ENCODE measurements around the gene CST7. TPM values are rescaled to one million over a fixed set of nuclear protein-coding genes. Genes with fewer than 3 reads are reported as not detected.
A peak's percentile ranks its signal among the peaks of the same experiment; 100 is the strongest.

The CST7 gene
- total RNA-seq, result 1.0 TPM

- Histone ChIP-seq H3K9me3 (ENCODE audit: control insufficient read depth in 3 of 3, low read length in 3 of 3) (no peaks in the 10 kb centered on the region), H3K36me3 (ENCODE audit: control insufficient read depth in 3 of 3, insufficient read depth in 3 of 3, low read length in 3 of 3) (peaks cover 0 to 2% (median 1%) of the 10 kb centered on the region in 3 donors), H3K9ac (ENCODE audit: low read depth in 1 of 3, low read length in 3 of 3) (no peak within 1 kb of the TSS), H3K27me3 (ENCODE audit: control insufficient read depth in 3 of 3, insufficient read depth in 3 of 3, low read length in 3 of 3) (peaks cover 5 to 17% (median 13%) of the 10 kb centered on the region in 3 donors), H3K27ac (ENCODE audit: low read depth, low read length) (peak within 1 kb of the TSS; percentile 12), H3K4me3 (ENCODE audit: low read length in 3 of 3) (no peak within 1 kb of the TSS), H3K4me1 (ENCODE audit: control insufficient read depth in 3 of 3, insufficient read depth in 3 of 3, low read length in 3 of 3) (peaks cover 0 to 2% (median 0%) of the 10 kb centered on the region in 3 donors)
Measured at GRCh38 chr20:24948939-24949679, at the start of gene CST7. CST7 (plus strand) TSS chr20:24949269; CDS start chr20:24949506, 237 bp downstream.

- Histone ChIP-seq H3K9ac (ENCODE audit: low read depth in 1 of 3, low read length in 3 of 3) (no peak overlapping the region), H3K4me3 (ENCODE audit: low read length in 3 of 3) (no peak overlapping the region), H3K9me3 (ENCODE audit: control insufficient read depth in 3 of 3, low read length in 3 of 3) (peaks cover 0 to 6% (median 0%) of the 10 kb centered on the region in 3 donors), H3K4me1 (ENCODE audit: control insufficient read depth in 3 of 3, insufficient read depth in 3 of 3, low read length in 3 of 3) (no peaks in the 10 kb centered on the region), H3K27me3 (ENCODE audit: control insufficient read depth in 3 of 3, insufficient read depth in 3 of 3, low read length in 3 of 3) (no peaks in the 10 kb centered on the region), H3K36me3 (ENCODE audit: control insufficient read depth in 3 of 3, insufficient read depth in 3 of 3, low read length in 3 of 3) (no peaks in the 10 kb centered on the region), H3K27ac (ENCODE audit: low read depth, low read length) (no peak overlapping the region)
Measured at GRCh38 chr20:24906806-24907205, 42.3 kb upstream of the CST7 start.

GRCh38 chr20:24908642-24909041 is 40.4 kb upstream of the CST7 start:
- H3K4me1 ChIP-seq (ENCODE audit: control insufficient read depth in 3 of 3, insufficient read depth in 3 of 3, low read length in 3 of 3), result no peaks in the 10 kb centered on the region
- H3K27me3 ChIP-seq (ENCODE audit: control insufficient read depth in 3 of 3, insufficient read depth in 3 of 3, low read length in 3 of 3), result no peaks in the 10 kb centered on the region
- H3K36me3 ChIP-seq (ENCODE audit: control insufficient read depth in 3 of 3, insufficient read depth in 3 of 3, low read length in 3 of 3), result no peaks in the 10 kb centered on the region
- H3K9ac ChIP-seq (ENCODE audit: low read depth in 1 of 3, low read length in 3 of 3), result no peak overlapping the region
- H3K4me3 ChIP-seq (ENCODE audit: low read length in 3 of 3), result no peak overlapping the region
- H3K9me3 ChIP-seq (ENCODE audit: control insufficient read depth in 3 of 3, low read length in 3 of 3), result peaks cover 0 to 6% (median 0%) of the 10 kb centered on the region in 3 donors
- H3K27ac ChIP-seq (ENCODE audit: low read depth, low read length), result no peak overlapping the region

- Histone ChIP-seq H3K27me3 (ENCODE audit: control insufficient read depth in 3 of 3, insufficient read depth in 3 of 3, low read length in 3 of 3) (no peaks in the 10 kb centered on the region), H3K4me1 (ENCODE audit: control insufficient read depth in 3 of 3, insufficient read depth in 3 of 3, low read length in 3 of 3) (no peaks in the 10 kb centered on the region), H3K4me3 (ENCODE audit: low read length in 3 of 3) (no peak overlapping the region), H3K9ac (ENCODE audit: low read depth in 1 of 3, low read length in 3 of 3) (no peak overlapping the region), H3K27ac (ENCODE audit: low read depth, low read length) (no peak overlapping the region), H3K9me3 (ENCODE audit: control insufficient read depth in 3 of 3, low read length in 3 of 3) (peaks cover 0 to 6% (median 0%) of the 10 kb centered on the region in 3 donors), H3K36me3 (ENCODE audit: control insufficient read depth in 3 of 3, insufficient read depth in 3 of 3, low read length in 3 of 3) (no peaks in the 10 kb centered on the region)
Measured at GRCh38 chr20:24909086-24909780, 39.8 kb upstream of the CST7 start.

- no peak overlapping the region for H3K4me3 ChIP-seq (ENCODE audit: low read length in 3 of 3)
- no peak overlapping the region for H3K27ac ChIP-seq (ENCODE audit: low read depth, low read length)
- no peak overlapping the region for H3K9ac ChIP-seq (ENCODE audit: low read depth in 1 of 3, low read length in 3 of 3)
- H3K36me3 ChIP-seq (ENCODE audit: control insufficient read depth in 3 of 3, insufficient read depth in 3 of 3, low read length in 3 of 3), result no peaks in the 10 kb centered on the region
- H3K9me3 ChIP-seq (ENCODE audit: control insufficient read depth in 3 of 3, low read length in 3 of 3), result peaks cover 0 to 6% (median 0%) of the 10 kb centered on the region in 3 donors
- H3K4me1 ChIP-seq (ENCODE audit: control insufficient read depth in 3 of 3, insufficient read depth in 3 of 3, low read length in 3 of 3), result no peaks in the 10 kb centered on the region
- no peaks in the 10 kb centered on the region for H3K27me3 ChIP-seq (ENCODE audit: control insufficient read depth in 3 of 3, insufficient read depth in 3 of 3, low read length in 3 of 3)
Measured at GRCh38 chr20:24909861-24910260, 39.2 kb upstream of the CST7 start.

GRCh38 chr20:24910461-24910860 is 38.6 kb upstream of the CST7 start:
- H3K4me1 ChIP-seq (ENCODE audit: control insufficient read depth in 3 of 3, insufficient read depth in 3 of 3, low read length in 3 of 3), result no peaks in the 10 kb centered on the region
- peaks cover 0 to 6% (median 0%) of the 10 kb centered on the region in 3 donors for H3K9me3 ChIP-seq (ENCODE audit: control insufficient read depth in 3 of 3, low read length in 3 of 3)
- no peaks in the 10 kb centered on the region for H3K36me3 ChIP-seq (ENCODE audit: control insufficient read depth in 3 of 3, insufficient read depth in 3 of 3, low read length in 3 of 3)
- H3K4me3 ChIP-seq (ENCODE audit: low read length in 3 of 3), result no peak overlapping the region
- no peak overlapping the region for H3K9ac ChIP-seq (ENCODE audit: low read depth in 1 of 3, low read length in 3 of 3)
- peaks cover 0 to 4% (median 0%) of the 10 kb centered on the region in 3 donors for H3K27me3 ChIP-seq (ENCODE audit: control insufficient read depth in 3 of 3, insufficient read depth in 3 of 3, low read length in 3 of 3)
- no peak overlapping the region for H3K27ac ChIP-seq (ENCODE audit: low read depth, low read length)

GRCh38 chr20:24911461-24911860 is 37.6 kb upstream of the CST7 start:
- no peaks in the 10 kb centered on the region for H3K36me3 ChIP-seq (ENCODE audit: control insufficient read depth in 3 of 3, insufficient read depth in 3 of 3, low read length in 3 of 3)
- peaks cover 0 to 4% (median 0%) of the 10 kb centered on the region in 3 donors for H3K27me3 ChIP-seq (ENCODE audit: control insufficient read depth in 3 of 3, insufficient read depth in 3 of 3, low read length in 3 of 3)
- H3K9ac ChIP-seq (ENCODE audit: low read depth in 1 of 3, low read length in 3 of 3), result no peak overlapping the region
- no peaks in the 10 kb centered on the region for H3K4me1 ChIP-seq (ENCODE audit: control insufficient read depth in 3 of 3, insufficient read depth in 3 of 3, low read length in 3 of 3)
- no peak overlapping the region for H3K4me3 ChIP-seq (ENCODE audit: low read length in 3 of 3)
- H3K27ac ChIP-seq (ENCODE audit: low read depth, low read length), result no peak overlapping the region
- H3K9me3 ChIP-seq (ENCODE audit: control insufficient read depth in 3 of 3, low read length in 3 of 3), result peaks cover 0 to 6% (median 0%) of the 10 kb centered on the region in 3 donors

- no peaks in the 10 kb centered on the region for H3K9me3 ChIP-seq (ENCODE audit: control insufficient read depth in 3 of 3, low read length in 3 of 3)
- peaks cover 0 to 4% (median 0%) of the 10 kb centered on the region in 3 donors for H3K27me3 ChIP-seq (ENCODE audit: control insufficient read depth in 3 of 3, insufficient read depth in 3 of 3, low read length in 3 of 3)
- no peak overlapping the region for H3K27ac ChIP-seq (ENCODE audit: low read depth, low read length)
- H3K4me1 ChIP-seq (ENCODE audit: control insufficient read depth in 3 of 3, insufficient read depth in 3 of 3, low read length in 3 of 3), result no peaks in the 10 kb centered on the region
- no peak overlapping the region for H3K9ac ChIP-seq (ENCODE audit: low read depth in 1 of 3, low read length in 3 of 3)
- no peak overlapping the region for H3K4me3 ChIP-seq (ENCODE audit: low read length in 3 of 3)
- no peaks in the 10 kb centered on the region for H3K36me3 ChIP-seq (ENCODE audit: control insufficient read depth in 3 of 3, insufficient read depth in 3 of 3, low read length in 3 of 3)
Measured at GRCh38 chr20:24912397-24913075, 36.5 kb upstream of the CST7 start.

- Histone ChIP-seq H3K9me3 (ENCODE audit: control insufficient read depth in 3 of 3, low read length in 3 of 3) (no peaks in the 10 kb centered on the region), H3K9ac (ENCODE audit: low read depth in 1 of 3, low read length in 3 of 3) (no peak overlapping the region), H3K4me3 (ENCODE audit: low read length in 3 of 3) (no peak overlapping the region), H3K27me3 (ENCODE audit: control insufficient read depth in 3 of 3, insufficient read depth in 3 of 3, low read length in 3 of 3) (peaks cover 0 to 4% (median 0%) of the 10 kb centered on the region in 3 donors), H3K27ac (ENCODE audit: low read depth, low read length) (no peak overlapping the region), H3K36me3 (ENCODE audit: control insufficient read depth in 3 of 3, insufficient read depth in 3 of 3, low read length in 3 of 3) (no peaks in the 10 kb centered on the region), H3K4me1 (ENCODE audit: control insufficient read depth in 3 of 3, insufficient read depth in 3 of 3, low read length in 3 of 3) (no peaks in the 10 kb centered on the region)
Measured at GRCh38 chr20:24913076-24913628, 35.9 kb upstream of the CST7 start.

All from skeletal muscle tissue (tissue), 4 donors.